HG03521 (cell line): ENCODE results near the gene MYO6.

Experiments
- ATAC-seq: cut with Tn5 transposase; IDR thresholded peaks from one replicate; pipeline ENCODE4 v1.9.1; 2021; ENCODE audit warnings: mild to moderate bottlenecking, moderate library complexity; ENCODE audit not compliant: unreplicated experiment

The MYO6 gene

DNA sequence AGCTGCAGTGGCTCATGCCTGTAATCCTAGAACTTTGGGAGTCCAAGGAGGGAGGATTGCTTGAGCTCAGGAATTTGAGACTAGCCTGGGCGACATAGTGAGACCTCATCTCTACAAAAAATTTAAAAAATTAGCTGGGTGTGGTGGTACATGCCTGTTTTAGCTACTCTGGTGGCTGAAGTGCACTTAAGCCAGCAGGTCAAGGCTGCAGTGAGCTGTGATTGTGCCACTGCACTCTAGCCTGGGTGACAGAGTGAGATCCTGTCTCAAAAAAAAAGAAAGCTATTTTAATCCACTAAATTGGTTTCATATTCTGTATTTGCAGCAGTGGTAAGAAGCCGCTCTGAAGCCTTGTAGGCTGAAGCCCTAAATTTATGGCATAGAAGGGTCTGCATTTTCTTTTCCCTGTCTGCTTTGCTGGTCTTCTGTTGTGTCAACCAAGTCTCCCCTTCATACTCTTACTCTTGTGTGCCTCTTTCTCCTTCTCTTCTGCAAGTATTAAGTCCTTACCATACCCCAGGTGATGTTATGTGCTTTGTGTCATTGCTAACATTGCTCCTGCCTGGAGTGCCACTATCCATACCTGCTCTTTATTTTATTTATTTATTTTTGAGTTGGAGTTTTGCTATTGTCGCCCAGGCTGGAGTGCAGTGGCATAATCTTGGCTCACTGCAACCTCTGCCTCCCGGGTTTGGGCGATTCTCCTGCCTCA, 70.9 kb downstream of the MYO6 start:
- ATAC-seq: no peak

- ATAC-seq: peak; percentile 80
Measured at GRCh38 chr6:75824160-75824559, 75.1 kb downstream of the MYO6 start.

GRCh38 chr6:75827163-75827562, 78.1 kb downstream of the MYO6 start:
- no peak for ATAC-seq

GRCh38 chr6:75830959-75831885, 82.2 kb downstream of the MYO6 start:
- peak; percentile 70 for ATAC-seq

DNA sequence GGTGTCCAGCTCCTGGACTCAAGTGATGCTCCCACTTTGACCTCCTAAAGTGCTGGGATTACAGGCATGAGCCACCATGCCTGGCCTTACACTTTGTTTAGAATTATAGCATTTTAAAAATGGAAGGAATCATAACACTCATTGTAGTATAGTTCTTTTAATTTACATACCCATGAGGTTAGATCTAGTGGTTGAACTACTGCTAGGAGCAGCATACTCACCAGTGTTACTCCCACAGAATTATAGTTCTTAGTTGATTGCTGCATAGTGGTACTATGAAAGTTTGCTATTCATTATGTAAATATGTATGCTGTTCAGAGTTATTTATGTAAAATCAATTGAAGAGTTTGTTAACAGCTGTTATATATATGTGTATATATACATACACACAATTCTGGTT, 85.4 kb downstream of the MYO6 start:
- no peak for ATAC-seq

- ATAC-seq: no peak
Measured at GRCh38 chr6:75842191-75842590, 93.2 kb downstream of the MYO6 start.

GRCh38 chr6:75842732-75843131, 93.7 kb downstream of the MYO6 start:
- no peak for ATAC-seq

DNA sequence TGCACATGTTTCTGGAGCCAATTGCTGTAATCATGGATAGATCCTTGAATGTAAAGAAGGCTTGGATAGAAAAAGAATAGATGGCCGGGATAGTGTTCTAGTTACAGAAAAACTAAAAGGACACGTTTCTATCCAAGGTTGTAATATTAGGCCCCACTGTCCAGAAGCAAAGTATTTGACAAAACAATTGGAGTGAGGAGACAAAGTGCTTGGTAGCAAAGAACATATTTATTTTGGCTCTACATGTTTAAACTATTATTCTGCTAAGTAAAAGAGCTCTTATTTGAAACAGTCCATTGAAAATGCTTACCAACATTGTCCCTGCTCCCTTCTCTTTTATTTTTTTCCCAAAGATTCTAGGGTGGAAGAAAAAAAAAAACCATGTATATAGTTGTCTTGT, 94.4 kb downstream of the MYO6 start:
- ATAC-seq: no peak

DNA sequence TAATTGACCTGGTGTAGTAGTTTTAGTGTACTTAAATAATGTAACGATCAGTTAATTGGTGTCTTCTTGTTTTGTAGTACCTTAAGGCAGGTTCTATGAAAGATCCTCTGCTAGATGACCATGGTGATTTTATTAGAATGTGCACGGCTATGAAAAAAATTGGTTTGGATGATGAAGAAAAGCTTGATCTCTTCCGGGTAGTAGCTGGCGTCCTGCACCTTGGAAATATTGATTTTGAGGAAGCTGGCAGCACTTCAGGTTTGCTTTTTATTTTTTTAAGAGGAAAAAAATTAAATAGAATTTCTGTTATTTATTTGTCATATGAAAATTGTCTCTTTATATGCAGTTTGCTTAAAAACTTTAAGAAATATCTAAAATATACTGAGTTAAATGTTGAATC, 99.2 kb downstream of the MYO6 start:
- ATAC-seq: no peak

DNA sequence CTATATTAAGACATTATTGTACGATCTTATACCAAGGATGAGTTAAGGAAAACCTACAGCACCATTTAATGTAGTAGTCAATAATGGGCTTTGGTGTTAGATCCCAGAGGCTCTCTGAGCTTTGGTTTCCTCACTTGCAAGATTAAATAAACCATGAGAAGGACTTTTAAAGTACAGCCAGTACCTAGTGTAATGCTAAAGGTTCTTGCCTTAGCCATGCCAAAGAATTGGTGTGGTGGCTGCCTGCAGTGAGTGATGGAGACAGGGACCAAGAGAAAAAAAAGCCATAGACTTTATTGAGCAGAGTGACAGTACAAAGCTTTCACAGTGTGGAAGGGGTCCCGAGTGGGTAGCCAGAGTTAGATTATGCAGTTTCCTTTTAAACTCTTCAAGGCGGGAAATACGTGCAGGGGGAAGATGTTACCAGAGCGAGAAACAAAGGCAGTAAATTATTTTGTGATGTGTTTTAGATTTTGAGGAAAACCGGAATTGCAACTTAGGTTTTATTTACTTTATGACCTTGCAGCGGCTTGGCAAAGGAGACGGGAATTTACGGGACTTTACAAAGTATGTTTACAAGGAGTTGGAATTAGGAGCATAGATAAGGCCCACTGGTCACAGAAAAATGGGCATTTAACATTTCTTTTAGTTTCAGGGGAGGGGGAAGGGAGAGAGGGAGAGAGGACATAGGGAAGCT, 100.4 kb downstream of the MYO6 start:
- no peak for ATAC-seq

- no peak for ATAC-seq
Measured at GRCh38 chr6:75850026-75850833, 101.2 kb downstream of the MYO6 start.

DNA sequence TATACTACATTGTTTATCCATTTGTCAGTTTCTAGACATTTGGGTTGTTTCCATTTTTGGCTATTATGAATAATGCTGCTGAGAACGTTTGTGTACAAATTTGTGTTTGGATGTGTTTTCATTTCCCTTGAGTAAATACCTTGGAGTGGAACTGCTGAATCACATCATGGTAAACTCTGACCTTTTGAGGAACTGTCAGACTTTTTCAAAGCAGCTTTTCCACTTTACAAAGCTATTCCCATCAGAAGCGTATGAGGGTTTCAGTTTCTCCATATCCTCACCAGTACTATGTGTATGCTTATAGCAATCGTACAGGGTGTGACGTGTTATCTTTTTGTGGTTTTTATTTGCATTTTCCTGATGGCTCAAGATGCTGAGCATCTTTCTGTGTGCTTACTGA, 103.7 kb downstream of the MYO6 start:
- no peak for ATAC-seq

- ATAC-seq: no peak
Measured at GRCh38 chr6:75853806-75854205, 104.8 kb downstream of the MYO6 start.

- no peak for ATAC-seq
Measured at GRCh38 chr6:75855052-75855451, 106.0 kb downstream of the MYO6 start.

- ATAC-seq: no peak
Measured at GRCh38 chr6:75856902-75857301, 107.9 kb downstream of the MYO6 start.

DNA sequence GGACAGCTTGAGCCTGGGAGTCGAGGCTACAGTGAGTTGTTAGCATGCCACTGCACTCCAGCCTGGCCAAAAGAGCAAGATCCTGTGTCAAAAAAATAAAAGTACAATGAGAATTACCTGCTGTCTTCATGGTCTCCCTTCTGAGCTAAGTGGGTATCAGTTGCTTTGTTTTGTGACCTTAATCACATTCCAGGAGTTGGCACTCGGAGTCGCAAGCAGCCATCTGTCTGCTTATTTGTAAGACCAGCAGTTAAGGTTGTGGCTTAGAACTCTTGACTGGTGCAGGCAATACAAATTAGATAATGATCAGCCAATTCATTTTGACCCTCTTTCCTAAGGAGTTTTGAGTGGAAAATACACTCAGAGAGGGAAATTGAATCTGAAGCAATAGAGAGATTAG, 114.0 kb downstream of the MYO6 start:
- ATAC-seq: no peak

- ATAC-seq: no peak
Measured at GRCh38 chr6:75863784-75864183, 114.7 kb downstream of the MYO6 start.

DNA sequence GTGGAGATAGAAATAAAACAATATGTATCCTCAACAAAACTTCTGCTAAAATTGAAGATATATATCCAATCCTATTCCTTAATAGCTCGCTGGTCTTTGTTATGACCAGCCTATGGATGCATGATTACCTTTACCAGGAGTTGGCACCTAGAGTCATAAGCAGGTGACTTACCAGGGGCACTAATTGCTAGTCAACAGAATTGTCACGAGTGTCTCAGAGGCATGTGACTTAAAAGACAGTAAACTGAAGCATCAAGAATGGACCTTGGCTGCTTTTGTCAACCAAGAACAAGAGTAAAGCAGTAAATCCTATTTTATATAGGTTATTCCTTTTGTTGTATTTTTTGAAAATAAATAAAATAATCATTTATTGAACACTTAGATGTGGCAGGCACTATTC, 115.4 kb downstream of the MYO6 start:
- ATAC-seq: no peak

- ATAC-seq: no peak
Measured at GRCh38 chr6:75870389-75870788, 121.3 kb downstream of the MYO6 start.

- no peak for ATAC-seq
Measured at GRCh38 chr6:75874224-75874623, 125.2 kb downstream of the MYO6 start.

DNA sequence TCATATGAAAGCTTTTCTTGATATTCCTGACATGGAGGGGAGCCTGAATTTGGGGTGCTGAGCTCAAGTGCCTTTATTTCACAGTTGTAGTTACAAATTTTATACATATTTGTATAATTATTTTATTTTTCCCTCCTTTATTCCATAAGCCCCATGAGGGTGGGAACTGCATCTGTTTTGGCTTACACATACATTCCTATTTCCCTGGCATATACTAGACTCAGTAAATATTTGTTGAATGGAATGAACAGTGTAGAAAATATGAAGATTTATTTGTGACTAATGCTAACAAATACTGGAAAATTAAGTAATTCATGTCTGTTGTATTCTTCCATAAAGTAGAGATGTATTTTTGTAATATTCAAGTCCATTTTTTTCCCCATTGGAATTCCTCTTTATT, 127.1 kb downstream of the MYO6 start:
- ATAC-seq: no peak
